ENCODE measurements around the gene ADAM10.

DNA sequence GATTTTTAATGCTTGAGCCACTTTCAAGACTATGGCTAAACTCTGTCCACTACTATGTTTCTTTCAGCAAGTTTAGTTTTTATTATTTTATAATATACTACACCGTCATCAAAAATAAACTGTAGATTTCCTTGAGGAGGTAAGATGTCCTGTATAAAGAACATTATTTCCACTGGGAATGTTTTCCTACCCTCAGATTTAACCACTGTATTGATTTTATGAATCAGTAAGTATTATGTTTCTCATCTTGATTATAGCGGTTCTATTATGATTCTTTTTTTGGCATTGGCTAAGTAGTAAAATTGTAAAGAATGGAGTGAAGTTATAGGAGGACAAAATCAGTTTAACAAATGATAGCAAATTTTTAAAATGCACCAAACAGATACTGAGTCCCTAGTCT lies 44.4 kb downstream of the ADAM10 start:
- TF ChIP-seq YY1 (IDR thresholded peaks at IDR 0.05; ENCODE audit: insufficient read depth, insufficient read length) (no peak), ZNF274 (IDR thresholded peaks at IDR 0.05; ENCODE audit: low read depth, low read length) (no peak)

Measured in NT2/D1 (cell line).